Endothelial cell (in vitro differentiated cells): ENCODE measurements around the gene ESPL1. TPM values are rescaled to one million over a fixed set of nuclear protein-coding genes. Genes with fewer than 3 reads are reported as not detected.
"Not testable (repeated sequence)": the region's sequence is repeated elsewhere in the genome, so short reads cannot be mapped to it uniquely, and the experiment has no call there.

Source experiments
- DNase-seq: peaks from one replicate; pipeline ENCODE4 v3.0.0; 2021; ENCODE audit warnings: low spot score
- H3K27ac Mint-ChIP-seq: one replicate; pipeline ENCODE4 v1.8.0; 2021; ENCODE audit warnings: mixed read lengths, inconsistent platforms; ENCODE audit not compliant: unreplicated experiment
- H3K27me3 Mint-ChIP-seq: one replicate; pipeline ENCODE4 v1.8.0; 2021; ENCODE audit warnings: mild to moderate bottlenecking, moderate library complexity, mixed read lengths, inconsistent platforms; ENCODE audit not compliant: unreplicated experiment
- H3K36me3 Mint-ChIP-seq: one replicate; pipeline ENCODE4 v1.8.0; 2021; ENCODE audit warnings: mild to moderate bottlenecking, low read depth, mixed read lengths, inconsistent platforms; ENCODE audit not compliant: unreplicated experiment
- H3K4me1 Mint-ChIP-seq: one replicate; pipeline ENCODE4 v1.8.0; 2021; ENCODE audit warnings: mild to moderate bottlenecking, mixed read lengths, inconsistent platforms; ENCODE audit not compliant: unreplicated experiment
- H3K4me3 Mint-ChIP-seq: one replicate; pipeline ENCODE4 v1.8.0; 2021; ENCODE audit warnings: mild to moderate bottlenecking, mixed read lengths, inconsistent platforms; ENCODE audit not compliant: unreplicated experiment
- H3K9me3 Mint-ChIP-seq: one replicate; pipeline ENCODE4 v1.8.0; 2021; ENCODE audit warnings: mixed read lengths, inconsistent platforms; ENCODE audit not compliant: unreplicated experiment
- total RNA-seq: library from RNA; stranded (reverse); fragmentation: NEBNext Ultra II Directional; extraction: Animal tissue kit (Norgen Biotek cat#: 25700); gene quantifications from one replicate; pipeline ENCODE4 v1.2.1, GENCODE V29; 2021; ENCODE audit not compliant: unreplicated experiment
- TF ChIP-seq, protein P1 (sequence below): fragments of 200-600 bp; sonication (generic); IDR thresholded peaks from one replicate; pipeline ENCODE4 v1.5.0; 2021; ENCODE audit warnings: antibody characterized with exemption; ENCODE audit not compliant: unreplicated experiment

Gene ESPL1
- total RNA-seq, 1 donor from 2014 or later: 11.8 TPM

DNA sequence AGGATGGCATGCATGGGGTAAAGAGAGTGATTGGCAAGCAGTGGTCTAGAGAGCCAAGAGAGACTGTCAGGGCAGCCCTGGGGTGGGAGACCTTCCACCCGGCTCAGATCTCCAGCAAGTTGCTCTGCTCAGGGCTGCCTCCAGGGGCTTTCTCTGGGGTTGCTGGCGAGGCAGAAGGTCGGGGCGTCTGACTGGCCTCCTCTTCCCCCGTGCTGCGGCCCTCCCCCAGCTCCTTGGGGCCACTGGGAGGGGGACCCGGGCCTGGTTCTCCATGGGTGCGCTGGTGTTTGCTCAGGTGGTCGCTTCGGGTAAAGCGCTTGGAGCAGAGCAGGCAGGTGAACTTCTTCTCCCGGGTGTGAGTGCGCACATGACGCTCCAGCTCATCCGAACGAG, 59.9 kb downstream of the ESPL1 start:
- Mint-ChIP-seq H3K4me1 (peaks cover 29% of the 10 kb centered on the region), H3K27me3 (peaks cover 11% of the 10 kb centered on the region), H3K36me3 (peaks cover 9% of the 10 kb centered on the region), H3K27ac (no peak overlapping the region), H3K4me3 (no peak overlapping the region), H3K9me3 (no peaks in the 10 kb centered on the region)
- TF ChIP-seq, protein P1, sequence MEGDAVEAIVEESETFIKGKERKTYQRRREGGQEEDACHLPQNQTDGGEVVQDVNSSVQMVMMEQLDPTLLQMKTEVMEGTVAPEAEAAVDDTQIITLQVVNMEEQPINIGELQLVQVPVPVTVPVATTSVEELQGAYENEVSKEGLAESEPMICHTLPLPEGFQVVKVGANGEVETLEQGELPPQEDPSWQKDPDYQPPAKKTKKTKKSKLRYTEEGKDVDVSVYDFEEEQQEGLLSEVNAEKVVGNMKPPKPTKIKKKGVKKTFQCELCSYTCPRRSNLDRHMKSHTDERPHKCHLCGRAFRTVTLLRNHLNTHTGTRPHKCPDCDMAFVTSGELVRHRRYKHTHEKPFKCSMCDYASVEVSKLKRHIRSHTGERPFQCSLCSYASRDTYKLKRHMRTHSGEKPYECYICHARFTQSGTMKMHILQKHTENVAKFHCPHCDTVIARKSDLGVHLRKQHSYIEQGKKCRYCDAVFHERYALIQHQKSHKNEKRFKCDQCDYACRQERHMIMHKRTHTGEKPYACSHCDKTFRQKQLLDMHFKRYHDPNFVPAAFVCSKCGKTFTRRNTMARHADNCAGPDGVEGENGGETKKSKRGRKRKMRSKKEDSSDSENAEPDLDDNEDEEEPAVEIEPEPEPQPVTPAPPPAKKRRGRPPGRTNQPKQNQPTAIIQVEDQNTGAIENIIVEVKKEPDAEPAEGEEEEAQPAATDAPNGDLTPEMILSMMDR: no peak
- DNase-seq: peak; percentile 41

DNA sequence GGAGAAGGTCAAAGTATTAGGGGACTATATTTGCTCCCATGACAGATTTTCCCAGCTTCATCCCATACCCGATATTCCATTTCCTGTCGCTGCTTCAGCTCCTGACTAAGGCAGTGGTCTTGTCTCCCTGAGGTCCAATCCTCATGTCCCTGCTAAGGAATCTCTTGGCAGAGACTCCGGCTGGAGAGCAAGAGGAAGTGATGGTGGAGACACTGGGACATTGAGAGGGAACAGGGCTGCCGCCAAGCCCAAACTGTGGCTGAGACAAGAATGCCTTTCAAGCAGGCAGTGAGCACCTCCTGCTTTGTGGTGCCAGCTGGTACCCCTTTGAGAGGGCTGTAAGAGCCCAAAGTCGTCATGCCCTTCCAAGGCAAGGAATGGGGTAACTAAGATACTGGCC, 62.6 kb downstream of the ESPL1 start:
- Mint-ChIP-seq H3K4me3 (no peak overlapping the region), H3K36me3 (peaks cover 9% of the 10 kb centered on the region), H3K4me1 (peaks cover 31% of the 10 kb centered on the region), H3K27me3 (peaks cover 9% of the 10 kb centered on the region), H3K27ac (no peak overlapping the region), H3K9me3 (no peaks in the 10 kb centered on the region)
- DNase-seq: no peak
- TF ChIP-seq, protein P1: no peak

DNA sequence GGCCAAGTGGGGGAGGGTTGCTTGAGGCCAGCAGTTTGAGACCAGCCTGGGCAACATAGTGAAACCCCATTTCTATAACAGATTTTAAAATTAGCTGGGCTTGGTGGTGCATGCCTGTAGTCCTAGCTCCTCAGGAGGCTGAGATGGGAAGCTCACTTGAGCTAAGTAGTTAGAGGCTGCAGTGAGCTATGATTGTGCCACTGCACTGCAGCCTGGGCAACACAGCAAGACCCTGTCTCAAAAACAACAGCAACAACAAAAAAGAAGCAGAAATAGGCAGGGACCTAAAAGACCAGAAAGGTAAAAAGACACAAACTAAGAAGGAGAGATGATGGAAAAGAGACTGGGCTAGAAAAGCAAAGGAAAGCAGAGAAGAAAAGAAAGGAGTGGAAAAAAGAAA, 64.2 kb downstream of the ESPL1 start:
- not testable (repeated sequence) for H3K9me3 Mint-ChIP-seq, H3K27me3 Mint-ChIP-seq, DNase-seq, H3K27ac Mint-ChIP-seq, H3K36me3 Mint-ChIP-seq, H3K4me3 Mint-ChIP-seq
- peaks cover 40% of the 10 kb centered on the region for H3K4me1 Mint-ChIP-seq

DNA sequence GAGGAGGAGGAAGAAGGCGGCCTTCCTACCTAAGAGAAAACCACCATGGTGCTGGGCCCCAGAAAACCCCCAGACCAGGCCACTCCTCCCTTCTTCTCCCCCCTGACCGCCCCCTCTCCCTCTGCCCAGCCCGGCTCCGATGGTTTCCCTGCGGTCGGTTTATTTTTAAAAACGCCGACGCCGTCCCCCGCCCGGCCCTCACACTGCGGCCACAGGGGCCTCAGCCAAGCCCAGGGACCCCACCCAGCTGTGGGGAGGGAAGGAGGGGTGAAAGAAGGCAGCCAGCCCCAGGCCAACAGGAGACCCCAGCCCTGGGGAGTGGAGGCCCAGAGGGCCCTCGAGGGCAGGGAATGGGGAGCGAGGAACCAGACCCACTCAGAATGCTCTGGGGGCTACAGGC, 64.6 kb downstream of the ESPL1 start:
- Mint-ChIP-seq H3K9me3 (no peaks in the 10 kb centered on the region), H3K36me3 (peaks cover 5% of the 10 kb centered on the region), H3K4me3 (no peak overlapping the region), H3K27ac (no peak overlapping the region), H3K27me3 (peaks cover 8% of the 10 kb centered on the region), H3K4me1 (peaks cover 40% of the 10 kb centered on the region)
- TF ChIP-seq, protein P1: no peak
- no peak for DNase-seq

DNA sequence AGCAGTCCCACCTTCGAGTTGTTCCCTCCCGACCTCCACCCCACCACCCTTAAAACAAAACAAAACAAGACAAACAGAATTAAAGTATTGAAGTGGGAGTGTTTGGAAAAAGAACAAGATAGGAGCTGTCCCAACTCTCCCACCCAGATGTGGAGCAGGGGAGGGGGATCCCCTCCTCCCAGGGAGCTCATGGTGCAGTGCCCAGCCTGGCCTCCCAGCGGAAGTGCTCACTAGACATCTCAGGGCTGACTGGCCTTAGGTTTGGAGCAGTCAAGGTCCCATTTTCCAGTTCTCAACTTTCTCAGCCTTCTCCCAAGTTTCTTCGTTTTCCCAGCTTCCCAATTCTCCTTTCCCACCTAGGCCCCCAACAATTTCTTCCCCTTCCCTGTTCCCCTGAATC, 65.2 kb downstream of the ESPL1 start:
- H3K27ac Mint-ChIP-seq: peak overlapping the region; percentile 24
- H3K27me3 Mint-ChIP-seq: peaks cover 10% of the 10 kb centered on the region
- H3K9me3 Mint-ChIP-seq: no peaks in the 10 kb centered on the region
- H3K4me1 Mint-ChIP-seq: peaks cover 44% of the 10 kb centered on the region
- DNase-seq: no peak
- H3K36me3 Mint-ChIP-seq: peaks cover 5% of the 10 kb centered on the region
- H3K4me3 Mint-ChIP-seq: no peak overlapping the region
- TF ChIP-seq, protein P1: no peak

DNA sequence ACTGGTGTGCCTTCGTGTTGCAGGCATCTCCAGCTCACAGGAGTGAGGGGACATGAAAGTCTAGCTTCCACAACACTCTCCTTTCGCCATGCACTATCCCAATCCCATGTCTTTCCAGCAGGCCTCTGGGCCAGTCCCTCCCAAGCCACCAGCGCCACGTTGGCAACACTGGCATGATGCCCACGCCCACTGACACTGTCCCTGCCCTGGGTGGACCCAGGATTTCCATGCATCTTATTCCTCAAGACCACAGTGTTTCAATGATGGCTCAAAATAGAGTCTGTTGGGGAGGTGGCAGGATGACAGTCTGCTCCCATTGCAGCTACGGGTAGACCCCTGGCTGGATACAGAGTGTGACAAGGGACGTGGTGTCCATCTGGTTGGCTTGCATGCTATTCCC, 65.7 kb downstream of the ESPL1 start:
- peaks cover 8% of the 10 kb centered on the region for H3K27me3 Mint-ChIP-seq
- peaks cover 45% of the 10 kb centered on the region for H3K4me1 Mint-ChIP-seq
- TF ChIP-seq, protein P1: no peak
- peaks cover 5% of the 10 kb centered on the region for H3K36me3 Mint-ChIP-seq
- H3K9me3 Mint-ChIP-seq: no peaks in the 10 kb centered on the region
- no peak for DNase-seq
- no peak overlapping the region for H3K27ac Mint-ChIP-seq
- H3K4me3 Mint-ChIP-seq: peak overlapping the region; percentile 9
